HG03460 (cell line): ENCODE data around the gene OMP.

Experiments used
- ATAC-seq: cut with Tn5 transposase; IDR thresholded peaks from one replicate; pipeline ENCODE4 v1.9.1; 2021; ENCODE audit not compliant: unreplicated experiment

OMP gene

GRCh38 chr11:77152846-77153245, 50.2 kb downstream of the OMP start:
- no peak for ATAC-seq
